K562 (cell line): ENCODE data around the gene STOX2. TPM values are rescaled to one million over a fixed set of nuclear protein-coding genes. Genes with fewer than 3 reads are reported as not detected.

Experiments used
- ATAC-seq: fragments of 200-7000 bp; cut with Tn5 transposase; 3 replicates; pipeline ENCODE4 v1.9.1; 2020; ENCODE audit warnings: moderate library complexity
- BruUV-seq: library from RNA; stranded (reverse); fragments of 400-500 nt; replicated peaks from 2 replicates; lab custom pipeline; 2021; lab: Mats Ljungman, UMichigan
- CTCF ChIA-PET: fragments of 300-600 bp; formaldehyde crosslinking; extraction: SDS; loops from one replicate; lab custom pipeline; 2021; ENCODE audit warnings: low intra/inter-chr PET ratio; lab: Yijun Ruan, JAX
- POLR2A ChIA-PET: fragments of 300-600, 350-650 bp; sonication (Branson Sonifier 250); formaldehyde crosslinking; extraction: SDS; loops from one replicate; lab custom pipeline; 2021; ENCODE audit warnings: antibody characterized with exemption, inconsistent platforms; lab: Yijun Ruan, JAX
- DNase-seq, 4 experiments: peaks; one replicate each; pipeline versions ENCODE4 v3.0.0 to v3.0.0-alpha.2; 2011 to 2018; ENCODE audit warnings: low spot score in 3 of 4, mixed read lengths in 3 of 4; ENCODE audit errors: extremely low read depth in 1 of 4
- FAIRE-seq: peaks from 2 replicates; lab custom pipeline; 2011; peaks lifted over from hg19 to GRCh38; lab: Jason Lieb, UNC
- H2AFZ ChIP-seq: 2 replicates; pipeline ENCODE4 v1.6.0; 2011; ENCODE audit warnings: low read depth, low read length, control low read depth, inconsistent platforms
- H3K27ac ChIP-seq: fragments of 200-600 bp; 3 replicates; pipeline ENCODE4 v1.8.0; 2011; ENCODE audit warnings: low read depth, mild to moderate bottlenecking, control low read depth, inconsistent platforms, low read length, moderate library complexity, mixed read lengths; ENCODE audit errors: extremely low read depth
- H3K27me3 ChIP-seq, 2 experiments: fragments of 300-600 bp in 1 of 2; 2 replicates in 1 of 2; 3 replicates in 1 of 2; pipeline versions ENCODE4 v1.6.0 to v1.8.0; 2011; ENCODE audit warnings: inconsistent platforms in 2 of 2, low read length in 2 of 2, mild to moderate bottlenecking in 1 of 2, mixed read lengths in 1 of 2, moderate library complexity in 1 of 2; ENCODE audit not compliant: control insufficient read depth in 2 of 2, insufficient read depth in 2 of 2
- H3K36me3 ChIP-seq: fragments of 300-600 bp; 3 replicates; pipeline ENCODE4 v1.8.0; 2011; ENCODE audit warnings: mild to moderate bottlenecking, low read length, inconsistent platforms; ENCODE audit not compliant: control insufficient read depth, insufficient read depth
- H3K4me1 ChIP-seq, 2 experiments: fragments of 200-600 bp in 1 of 2; replicated peaks in 1 of 2; 2 replicates in 1 of 2; 3 replicates in 1 of 2; pipeline versions ENCODE4 v1.5.1 to v1.8.0; 2011; ENCODE audit warnings: inconsistent platforms in 2 of 2, low read length in 2 of 2, mild to moderate bottlenecking in 1 of 2, mixed read lengths in 1 of 2, moderate library complexity in 1 of 2; ENCODE audit not compliant: control insufficient read depth in 2 of 2, insufficient read depth in 2 of 2
- H3K4me2 ChIP-seq: 2 replicates; pipeline ENCODE4 v1.6.1; 2011; ENCODE audit warnings: low read length, control low read depth, inconsistent platforms, mixed read lengths; ENCODE audit not compliant: insufficient read depth
- H3K4me3 ChIP-seq: fragments of 200-600 bp; sonication (generic), shearing (Covaris generic); 2 replicates; pipeline ENCODE4 v1.5.1; 2016; ENCODE audit warnings: control low read depth, inconsistent platforms
- H3K79me2 ChIP-seq: fragments of 200-600 bp; 3 replicates; pipeline ENCODE4 v1.8.0; 2011; ENCODE audit warnings: low read length, inconsistent platforms; ENCODE audit not compliant: control insufficient read depth, insufficient read depth
- H3K9ac ChIP-seq, 2 experiments: 2 replicates each; pipeline versions ENCODE4 v1.6.0 to v1.6.1; 2011; ENCODE audit warnings: low read depth in 2 of 2, low read length in 2 of 2, control low read depth in 1 of 2, inconsistent platforms in 1 of 2, mild to moderate bottlenecking in 1 of 2, mixed read lengths in 1 of 2; ENCODE audit not compliant: insufficient read depth in 1 of 2
- H3K9me1 ChIP-seq: one replicate; pipeline ENCODE4 v1.6.0; 2011; ENCODE audit warnings: inconsistent platforms, mild to moderate bottlenecking, low read length, moderate library complexity; ENCODE audit not compliant: control insufficient read depth, insufficient read depth
- H3K9me3 ChIP-seq: replicated peaks from 2 replicates; pipeline ENCODE4 v1.5.1; 2011; ENCODE audit warnings: low read depth, low read length, inconsistent platforms; ENCODE audit not compliant: control insufficient read depth, insufficient read depth
- H4K20me1 ChIP-seq: replicated peaks from 2 replicates; pipeline ENCODE4 v1.6.1; 2011; ENCODE audit warnings: low read length, inconsistent platforms, mixed read lengths; ENCODE audit not compliant: control insufficient read depth, insufficient read depth
- CREB1 ChIP-seq, 2 experiments: sonication (generic) in 1 of 2; formaldehyde crosslinking in 1 of 2; IDR thresholded peaks; 2 replicates each; pipeline versions ENCODE4 v1.6.1 to v1.8.0; 2012 to 2022; ENCODE audit warnings: inconsistent platforms in 1 of 2, mild to moderate bottlenecking in 1 of 2, missing genetic modification reagents in 1 of 2, moderate library complexity in 1 of 2
- ETS2 ChIP-seq: IDR thresholded peaks from 2 replicates; pipeline ENCODE4 v1.6.1; 2016; ENCODE audit warnings: borderline replicate concordance, missing genetic modification characterization, mild to moderate bottlenecking, moderate library complexity, missing compliant biosample characterization; ENCODE audit not compliant: poor library complexity, severe bottlenecking
- FUS ChIP-seq: fragments of 200-400 bp; formaldehyde crosslinking; optimal IDR thresholded peaks from 2 replicates; pipeline ENCODE3; 2017; ENCODE audit warnings: low read depth, low read length
- GATAD2B ChIP-seq: fragments of 450-650 bp; IDR thresholded peaks from 2 replicates; pipeline ENCODE4 v1.6.1; 2017; ENCODE audit warnings: mild to moderate bottlenecking, borderline replicate concordance
- HMG20B ChIP-seq: fragments of 250-450 bp; sonication (Bioruptor Pico); IDR thresholded peaks from 2 replicates; pipeline ENCODE4 v1.5.0; 2021; ENCODE audit warnings: mild to moderate bottlenecking
- PHF8 ChIP-seq: fragments of 200-600 bp; sonication (generic); IDR thresholded peaks from 2 replicates; pipeline ENCODE4 v1.6.1; 2012; ENCODE audit warnings: mixed run types, mild to moderate bottlenecking, inconsistent platforms, low read length, moderate library complexity, borderline replicate concordance
- POLR2A ChIP-seq: fragments of 450-650 bp; conservative IDR thresholded peaks from 2 replicates; pipeline ENCODE4 v1.6.1; 2016
- SETDB1 ChIP-seq: IDR thresholded peaks from one replicate; pipeline ENCODE4 v1.6.1; 2012; ENCODE audit warnings: low read length, control low read depth, inconsistent platforms
- SMAD2 ChIP-seq: fragments of 150-350 bp; IDR thresholded peaks from 2 replicates; pipeline ENCODE4 v1.6.1; 2014; ENCODE audit warnings: low read depth, mild to moderate bottlenecking, low read length
- SP1 ChIP-seq: sonication (generic); formaldehyde crosslinking; IDR thresholded peaks from 2 replicates; pipeline ENCODE4 v1.8.1; 2022; ENCODE audit warnings: mild to moderate bottlenecking, missing genetic modification reagents
- TBP ChIP-seq: optimal IDR thresholded peaks from 2 replicates; pipeline ENCODE3; 2011; ENCODE audit warnings: low read depth, low read length, improper control_type of control experiment
- TOE1 ChIP-seq, 2 experiments: fragments of 450-650 bp in 1 of 2; sonication (generic) in 1 of 2; formaldehyde crosslinking in 1 of 2; IDR thresholded peaks; 2 replicates each; pipeline versions ENCODE4 v1.7.1 to v1.8.0; 2016 to 2022; ENCODE audit warnings: borderline replicate concordance in 2 of 2, mild to moderate bottlenecking in 2 of 2, antibody characterized with exemption in 1 of 2, inconsistent platforms in 1 of 2, low read depth in 1 of 2, missing genetic modification reagents in 1 of 2, moderate library complexity in 1 of 2
- ZFX ChIP-seq: sonication (generic); formaldehyde crosslinking; IDR thresholded peaks from 2 replicates; pipeline ENCODE4 v1.8.0; 2022; ENCODE audit warnings: mild to moderate bottlenecking, missing genetic modification reagents, moderate library complexity
- ZNF12 ChIP-seq: sonication (generic); formaldehyde crosslinking; IDR thresholded peaks from 2 replicates; pipeline ENCODE4 v1.4.0; 2020; ENCODE audit warnings: mild to moderate bottlenecking, missing genetic modification reagents
- ZNF431 ChIP-seq: sonication (generic); formaldehyde crosslinking; IDR thresholded peaks from 2 replicates; pipeline ENCODE4 v1.8.0; 2022; ENCODE audit warnings: mild to moderate bottlenecking, missing genetic modification reagents
- ZNF586 ChIP-seq: fragments of 450-650 bp; formaldehyde crosslinking; conservative IDR thresholded peaks from 2 replicates; pipeline ENCODE4 v1.4.0; 2020; ENCODE audit warnings: mild to moderate bottlenecking, moderate library complexity
- WGBS: fragments of 100-300 bp; shearing (Covaris generic); methylation state at CpG from one replicate; pipeline ENCODE4 v1.1.6; 2016; ENCODE audit warnings: low coverage, mixed read lengths; ENCODE audit not compliant: insufficient coverage; ENCODE audit errors: missing lambda C conversion rate; 5-methylcytosine and 5-hydroxymethylcytosine counted together
- in situ Hi-C: fragments of 300-500 bp; cut with MboI; formaldehyde crosslinking; loops from 4 replicates; pipeline ENCODE4 v1.15.0; 2018; ENCODE audit warnings: inconsistent platforms, mixed read lengths
- intact Hi-C: fragments of 100-400 bp; cut with micrococcal nuclease; formaldehyde crosslinking; loops from 2 replicates; pipeline ENCODE4 v1.14.2; 2022
- polyA plus RNA-seq, 8 experiments: library from polyadenylated mRNA; depleted of rRNA in 4 of 8; stranded (reverse) in 5 of 8; unstranded in 3 of 8; fragments of >200 nt; fragmentation: Nextera tagmentation in 2 of 8; fragmentation: Illumina TruSeq in 1 of 8; extraction: Ambion mirVana in 2 of 8; extraction: Trizol in 1 of 8; gene quantifications; 2 replicates each; pipeline versions ENCODE4 v1.2.1 to v1.2.3, GENCODE V29; 2011 to 2014; ENCODE audit warnings: inconsistent platforms in 1 of 8, missing spikeins in 1 of 8
- total RNA-seq, 7 experiments: library from RNA; depleted of rRNA in 6 of 7; stranded (reverse); fragments of >200 nt in 6 of 7; fragmentation: Illumina TruSeq in 2 of 7; extraction: Trizol in 2 of 7; gene quantifications; 2 replicates each; pipeline versions ENCODE4 v1.2.1 to v1.2.3, GENCODE V29; 2011 to 2021; ENCODE audit warnings: low replicate concordance in 1 of 7
- TF ChIP-seq, protein P1 (sequence below), 2 experiments: fragments of 450-650 bp; IDR thresholded peaks; 2 replicates each; pipeline ENCODE4 v1.6.1; 2016

STOX2 gene
- total and polyA plus RNA-seq, 9 of the 15 experiments (the other 6 are each of a cell fraction or from before 2014, with no cell fraction given), result not detected

DNA sequence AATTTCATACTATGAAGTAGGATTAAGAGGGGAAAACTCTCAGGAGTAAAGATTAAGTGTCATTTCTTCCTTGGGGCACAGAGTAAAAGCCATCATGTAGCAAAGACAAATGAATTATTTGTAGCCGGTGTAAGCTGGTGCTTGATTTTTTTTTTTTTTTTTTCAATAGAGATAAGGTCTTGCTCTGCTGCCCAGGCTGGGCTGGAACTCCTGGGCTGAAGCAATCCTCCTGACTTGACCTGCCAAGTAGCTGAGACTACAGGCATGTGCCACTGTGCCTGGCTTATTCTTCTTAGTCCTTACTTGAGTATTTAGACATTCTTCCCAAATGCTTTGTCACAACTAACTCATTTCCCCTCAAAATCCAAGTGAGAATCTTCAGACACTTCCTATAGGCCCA, 125.7 kb downstream of the STOX2 start:
- H3K4me2 ChIP-seq, result no peak overlapping the region
- H3K9me1 ChIP-seq, result no peaks in the 10 kb centered on the region
- intact Hi-C loops, result no loop called here
- ChIA-PET CTCF (no interaction called here), POLR2A (interaction anchor here (0.6 kb wide), 1 partner anchor 44 kb away, joined by 3 read pairs; no protein-coding TSS in a partner anchor)
- no peak for TF ChIP-seq PHF8
- no peak for TF ChIP-seq ZFX (CRISPR knock-in tag)
- TF ChIP-seq, all 486 proteins: peak for 0
- H4K20me1 ChIP-seq, result no peaks in the 10 kb centered on the region
- in situ Hi-C loops, result no loop called here
- no TSS peak for BruUV-seq
- no peaks in the 10 kb centered on the region for H3K36me3 ChIP-seq
- no peaks in the 10 kb centered on the region for H3K79me2 ChIP-seq
- no peak for ATAC-seq
- H3K4me3 ChIP-seq, result no peak overlapping the region
- no peak for DNase-seq
- 0% methylated on average over 1 of the region's 1 CpG for WGBS
- H3K9ac ChIP-seq, result no peak overlapping the region
- no peaks in the 10 kb centered on the region for H3K4me1 ChIP-seq
- FAIRE-seq, result no peak
- no peak overlapping the region for H3K27ac ChIP-seq
- peaks cover 19 to 40% of the 10 kb centered on the region in 2 experiments for H3K27me3 ChIP-seq
- H2AFZ ChIP-seq, result no peak overlapping the region
- no peaks in the 10 kb centered on the region for H3K9me3 ChIP-seq

DNA sequence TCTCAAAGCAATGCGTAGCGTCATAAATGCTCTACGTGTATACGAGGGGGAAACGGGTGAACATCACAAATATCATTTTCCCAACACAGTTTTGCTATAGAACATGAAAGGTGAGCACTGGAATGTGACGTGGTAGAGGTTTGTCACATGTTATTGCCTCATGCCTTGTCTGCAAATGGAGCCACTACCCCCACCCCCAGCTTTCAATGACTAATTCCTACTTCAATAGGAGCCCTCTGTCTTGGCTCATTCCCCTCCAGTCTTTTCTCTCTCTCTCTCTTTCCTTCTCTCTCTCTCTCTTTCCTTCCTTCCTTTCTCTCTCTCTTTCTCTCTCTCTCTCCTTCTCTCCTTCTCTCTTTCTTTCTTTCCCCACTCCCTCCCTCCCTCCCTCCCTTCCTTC, 127.0 kb downstream of the STOX2 start:
- FAIRE-seq (no peak), ATAC-seq (no peak), DNase-seq (no peak)
- ChIA-PET CTCF (no interaction called here), POLR2A (no interaction called here)
- Histone ChIP-seq H3K79me2 (no peaks in the 10 kb centered on the region), H3K9me1 (no peaks in the 10 kb centered on the region), H3K9me3 (no peaks in the 10 kb centered on the region), H3K4me3 (no peak overlapping the region), H3K4me2 (no peak overlapping the region), H4K20me1 (no peaks in the 10 kb centered on the region), H3K9ac (no peak overlapping the region), H3K36me3 (no peaks in the 10 kb centered on the region), H3K27me3 (peaks cover 19 to 40% of the 10 kb centered on the region in 2 experiments), H3K27ac (no peak overlapping the region), H2AFZ (no peak overlapping the region), H3K4me1 (no peaks in the 10 kb centered on the region)
- WGBS, result 0% methylated on average over 6 of the region's 6 CpGs
- no TSS peak for BruUV-seq
- intact Hi-C loops (no loop called here), in situ Hi-C loops (no loop called here)
- TF ChIP-seq ZNF586 (no peak), ZNF431 (CRISPR knock-in tag) (no peak), CREB1 (IDR thresholded peaks at IDR 0.05) (no peak), CREB1 (CRISPR knock-in tag; IDR thresholded peaks at IDR 0.05) (no peak), ETS2 (tag) (no peak), SP1 (CRISPR knock-in tag) (no peak), HMG20B (CRISPR knock-in tag) (no peak), TBP (no peak), POLR2A (no peak), ZNF12 (CRISPR knock-in tag) (no peak), GATAD2B (no peak), TOE1 (IDR thresholded peaks at IDR 0.05; ENCODE audit: borderline replicate concordance) (no peak), TOE1 (CRISPR knock-in tag; IDR thresholded peaks at IDR 0.05; ENCODE audit: borderline replicate concordance, low read depth) (no peak), FUS (no peak), SETDB1 (no peak), SMAD2 (no peak)
- TF ChIP-seq, protein P1, sequence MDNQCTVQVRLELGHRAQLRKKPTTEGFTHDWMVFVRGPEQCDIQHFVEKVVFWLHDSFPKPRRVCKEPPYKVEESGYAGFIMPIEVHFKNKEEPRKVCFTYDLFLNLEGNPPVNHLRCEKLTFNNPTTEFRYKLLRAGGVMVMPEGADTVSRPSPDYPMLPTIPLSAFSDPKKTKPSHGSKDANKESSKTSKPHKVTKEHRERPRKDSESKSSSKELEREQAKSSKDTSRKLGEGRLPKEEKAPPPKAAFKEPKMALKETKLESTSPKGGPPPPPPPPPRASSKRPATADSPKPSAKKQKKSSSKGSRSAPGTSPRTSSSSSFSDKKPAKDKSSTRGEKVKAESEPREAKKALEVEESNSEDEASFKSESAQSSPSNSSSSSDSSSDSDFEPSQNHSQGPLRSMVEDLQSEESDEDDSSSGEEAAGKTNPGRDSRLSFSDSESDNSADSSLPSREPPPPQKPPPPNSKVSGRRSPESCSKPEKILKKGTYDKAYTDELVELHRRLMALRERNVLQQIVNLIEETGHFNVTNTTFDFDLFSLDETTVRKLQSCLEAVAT (IDR thresholded peaks at IDR 0.05), result no peak
